Measurements from ENCODE around the gene SYPL1. TPM values are rescaled to one million over a fixed set of nuclear protein-coding genes. Genes with fewer than 3 reads are reported as not detected.

Gene SYPL1
- total RNA-seq, 1 donor from 2014 or later: 76.9 TPM

DNA sequence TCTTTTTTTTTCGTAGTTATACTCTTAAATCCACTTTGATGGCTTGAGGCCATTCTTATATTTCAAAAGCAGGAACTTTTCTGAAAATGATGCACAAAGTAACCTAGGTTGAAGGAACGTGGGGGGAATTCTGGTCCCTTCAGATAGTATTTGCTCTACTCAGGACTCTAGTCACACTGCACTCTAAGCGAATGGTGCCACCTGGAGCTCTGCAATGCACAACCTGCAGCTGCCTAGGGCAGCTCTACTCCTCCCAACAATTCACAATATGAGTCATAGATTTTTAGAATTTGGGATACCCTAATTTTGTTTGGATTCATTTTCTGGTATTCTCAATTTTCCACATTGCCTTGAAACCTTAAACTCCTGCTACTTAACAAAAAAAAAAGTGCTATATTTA lies 17.3 kb downstream of the SYPL1 start:
- no peak overlapping the region for H3K4me3 ChIP-seq
- no peak for DNase-seq (ENCODE audit: extremely low spot score in 2 of 2)
- no peaks in the 10 kb centered on the region for H3K9me3 ChIP-seq
- no peaks in the 10 kb centered on the region for H3K27me3 ChIP-seq
- H3K36me3 ChIP-seq: peaks cover 0 to 64% of the 10 kb centered on the region in 2 donors
- peaks cover 15% of the 10 kb centered on the region for H3K4me1 ChIP-seq
- TF ChIP-seq CTCF (IDR thresholded peaks at IDR 0.05) (no peak), POLR2AphosphoS5 (IDR thresholded peaks at IDR 0.05; ENCODE audit: insufficient read depth in 1 of 2, low read depth in 1 of 2) (no peak), POLR2A (IDR thresholded peaks at IDR 0.05) (no peak)
- no peak overlapping the region for H3K27ac ChIP-seq
- intact Hi-C loops (cut with DNase I): no loop called here

- no peaks in the 10 kb centered on the region for H3K27me3 ChIP-seq
- H3K36me3 ChIP-seq: peaks cover 0 to 69% of the 10 kb centered on the region in 2 donors
- peaks cover 10% of the 10 kb centered on the region for H3K4me1 ChIP-seq
- intact Hi-C loops (cut with DNase I): no loop called here
- no peak overlapping the region for H3K27ac ChIP-seq
- TF ChIP-seq POLR2A (IDR thresholded peaks at IDR 0.05): no peak
- no peak overlapping the region for H3K4me3 ChIP-seq
- no peaks in the 10 kb centered on the region for H3K9me3 ChIP-seq
- DNase-seq (ENCODE audit: extremely low spot score in 2 of 2): no peak
Observed at GRCh38 chr7:106092204-106092603, 19.9 kb downstream of the SYPL1 start.

- Histone ChIP-seq H3K27me3 (no peaks in the 10 kb centered on the region), H3K4me1 (peaks cover 4% of the 10 kb centered on the region), H3K36me3 (peaks cover 0 to 51% of the 10 kb centered on the region in 2 donors), H3K4me3 (no peak overlapping the region), H3K9me3 (no peaks in the 10 kb centered on the region), H3K27ac (no peak overlapping the region)
- DNase-seq (ENCODE audit: extremely low spot score in 2 of 2): no peak
- TF ChIP-seq POLR2AphosphoS5 (IDR thresholded peaks at IDR 0.05; ENCODE audit: insufficient read depth in 1 of 2, low read depth in 1 of 2) (no peak), CTCF (IDR thresholded peaks at IDR 0.05) (no peak), POLR2A (IDR thresholded peaks at IDR 0.05) (no peak)
- intact Hi-C loops (cut with DNase I): no loop called here
Observed at GRCh38 chr7:106089647-106090046, 22.5 kb downstream of the SYPL1 start.

- Histone ChIP-seq H3K4me1 (peaks cover 4% of the 10 kb centered on the region), H3K9me3 (no peaks in the 10 kb centered on the region), H3K27me3 (no peaks in the 10 kb centered on the region), H3K27ac (no peak overlapping the region), H3K36me3 (peaks cover 0 to 47% of the 10 kb centered on the region in 2 donors), H3K4me3 (no peak overlapping the region)
- no peak for DNase-seq (ENCODE audit: extremely low spot score in 2 of 2)
- intact Hi-C loops (cut with DNase I): no loop called here
- TF ChIP-seq POLR2AphosphoS5 (IDR thresholded peaks at IDR 0.05; ENCODE audit: insufficient read depth in 1 of 2, low read depth in 1 of 2): no peak
- no peak for TF ChIP-seq POLR2A (IDR thresholded peaks at IDR 0.05)
- TF ChIP-seq CTCF (IDR thresholded peaks at IDR 0.05): no peak
Observed at GRCh38 chr7:106088014-106088413, 24.1 kb downstream of the SYPL1 start.

- TF ChIP-seq POLR2A (IDR thresholded peaks at IDR 0.05) (no peak), POLR2AphosphoS5 (IDR thresholded peaks at IDR 0.05; ENCODE audit: insufficient read depth in 1 of 2, low read depth in 1 of 2) (no peak), CTCF (IDR thresholded peaks at IDR 0.05) (no peak)
- Histone ChIP-seq H3K4me1 (peaks cover 4% of the 10 kb centered on the region), H3K9me3 (no peaks in the 10 kb centered on the region), H3K27me3 (no peaks in the 10 kb centered on the region), H3K36me3 (peaks cover 0 to 29% of the 10 kb centered on the region in 2 donors), H3K27ac (no peak overlapping the region), H3K4me3 (no peak overlapping the region)
- intact Hi-C loops (cut with DNase I): no loop called here
- DNase-seq (ENCODE audit: extremely low spot score in 2 of 2): no peak
Observed at GRCh38 chr7:106086062-106086461, 26.1 kb downstream of the SYPL1 start.

Data from vagina (tissue), 2 donors.